Transverse colon (tissue), 4 donors: ENCODE measurements around the gene PCSK6. TPM values are rescaled to one million over a fixed set of nuclear protein-coding genes. Genes with fewer than 3 reads are reported as not detected.
A peak's percentile ranks its signal among the peaks of the same experiment; 100 is the strongest.

Source experiments
- DNase-seq: peaks from one replicate; pipeline ENCODE4 v3.0.0-alpha.2; 2019
- H3K27ac ChIP-seq, 4 donors: fragments of 200-600 bp; sonication (generic); 2 replicates each; pipeline ENCODE4 v1.5.1; 2016 to 2018; ENCODE audit warnings: inconsistent platforms in 4 of 4
- H3K27me3 ChIP-seq: fragments of 200-600 bp; sonication (generic); 2 replicates; pipeline ENCODE4 v1.5.1; 2017; ENCODE audit warnings: inconsistent platforms
- H3K36me3 ChIP-seq, 4 donors: fragments of 200-600 bp; sonication (generic); 2 replicates each; pipeline ENCODE4 v1.5.1; 2017 to 2019; ENCODE audit warnings: inconsistent platforms in 4 of 4
- H3K4me1 ChIP-seq, 4 donors: fragments of 200-600 bp; sonication (generic); 2 replicates each; pipeline ENCODE4 v1.5.1; 2017 to 2020; ENCODE audit warnings: inconsistent platforms in 4 of 4
- H3K4me3 ChIP-seq, 4 donors: fragments of 200-600 bp; sonication (generic); 1 replicate in 1 of 4; 2 replicates in 3 of 4; pipeline versions ENCODE4 v1.5.1 to v1.6.1; 2017 to 2019; ENCODE audit warnings: inconsistent platforms in 4 of 4
- H3K9me3 ChIP-seq, 2 donors: fragments of 200-600 bp; sonication (generic); 2 replicates each; pipeline ENCODE4 v1.5.1; 2017 to 2019; ENCODE audit warnings: inconsistent platforms in 2 of 2
- CTCF ChIP-seq, 5 experiments: fragments of 200-600 bp in 3 of 5; fragments of 450-650 bp in 2 of 5; sonication (generic) in 3 of 5; IDR thresholded peaks; 1 replicate in 2 of 5; 2 replicates in 3 of 5; pipeline ENCODE4 v1.5.1; 2016 to 2017; ENCODE audit warnings: antibody characterized with exemption in 5 of 5, inconsistent platforms in 3 of 5, mild to moderate bottlenecking in 2 of 5, moderate library complexity in 1 of 5
- EP300 ChIP-seq: sonication (generic); formaldehyde crosslinking; IDR thresholded peaks from one replicate; pipeline ENCODE4 v1.6.1; 2017; ENCODE audit warnings: antibody characterized with exemption, low read depth
- POLR2A ChIP-seq: fragments of 450-650 bp; IDR thresholded peaks from one replicate; pipeline ENCODE4 v1.6.1; 2016; ENCODE audit warnings: antibody characterized with exemption, mild to moderate bottlenecking, moderate library complexity
- POLR2AphosphoS5 ChIP-seq, 3 donors: sonication (generic); formaldehyde crosslinking; IDR thresholded peaks; one replicate each; pipeline ENCODE4 v1.6.1; 2016; ENCODE audit warnings: antibody characterized with exemption in 3 of 3
- WGBS, 2 donors: methylation state at CpG; one replicate each; pipeline ENCODE4 v1.1.5; 2018; ENCODE audit warnings: low coverage in 1 of 2; 5-methylcytosine and 5-hydroxymethylcytosine counted together
- in situ Hi-C, 4 donors: fragments of 200-750 bp; cut with MboI; loops; one replicate each; pipeline versions ENCODE4 v1.15.0 to v1.15.1; 2017; ENCODE audit warnings: low sequenced_read_pairs in 3 of 4, low pct_ligation_motif_present in 1 of 4, low pct_unique_long_range_greater_than_20kb in 1 of 4
- intact Hi-C: fragments of 100-400 bp; cut with DNase I; formaldehyde crosslinking; loops from one replicate; pipeline ENCODE4 v1.15.1; 2023; ENCODE audit warnings: low total_unique reads
- total RNA-seq, 4 donors: library from RNA; depleted of rRNA; stranded (reverse); fragments of >200 nt; gene quantifications; one replicate each; pipeline ENCODE4 v1.1.0, GENCODE V29; 2016

PCSK6 gene
- total RNA-seq, 4 donors from 2014 or later: 20.3 to 119 (median 49.7) TPM

- TF ChIP-seq POLR2A (no peak), POLR2AphosphoS5 (IDR thresholded peaks at IDR 0.05) (no peak), CTCF (IDR thresholded peaks at IDR 0.05) (no peak), EP300 (no peak)
- H3K36me3 ChIP-seq: no peaks in the 10 kb centered on the region
- no peaks in the 10 kb centered on the region for H3K9me3 ChIP-seq
- 91% methylated on average over 19 of the region's 20 CpGs; no CpG with 5 or more reads in 1 of the 2 donors for WGBS, 2 donors
- no peak overlapping the region for H3K27ac ChIP-seq
- H3K27me3 ChIP-seq: no peaks in the 10 kb centered on the region
- intact Hi-C loops (no loop called here), in situ Hi-C loops (no loop called here)
- DNase-seq: no peak
- no peak overlapping the region for H3K4me3 ChIP-seq
- H3K4me1 ChIP-seq: peaks cover 0 to 5% (median 0%) of the 10 kb centered on the region in 4 donors
Measured at GRCh38 chr15:101453123-101454120, 36.1 kb downstream of the PCSK6 start.

- no peak overlapping the region for H3K4me3 ChIP-seq
- in situ Hi-C loops: no loop called here
- TF ChIP-seq EP300: no peak
- no peak for TF ChIP-seq POLR2A
- no peak for TF ChIP-seq CTCF (IDR thresholded peaks at IDR 0.05)
- no peak for TF ChIP-seq POLR2AphosphoS5 (IDR thresholded peaks at IDR 0.05)
- H3K4me1 ChIP-seq: peaks cover 0 to 5% (median 0%) of the 10 kb centered on the region in 4 donors
- no peaks in the 10 kb centered on the region for H3K9me3 ChIP-seq
- DNase-seq: no peak
- WGBS, 2 donors: 73 to 80% methylated on average over 9 to 11 of the region's 11 CpGs
- no peak overlapping the region for H3K27ac ChIP-seq
- H3K36me3 ChIP-seq: no peaks in the 10 kb centered on the region
- intact Hi-C loops: no loop called here
- H3K27me3 ChIP-seq: no peaks in the 10 kb centered on the region
Measured at GRCh38 chr15:101452572-101452971, 36.9 kb downstream of the PCSK6 start.

GRCh38 chr15:101451846-101452245 lies 37.7 kb downstream of the PCSK6 start:
- in situ Hi-C loops: no loop called here
- 62% methylated on average over 3 of the region's 3 CpGs for WGBS, 2 donors
- DNase-seq: no peak
- Histone ChIP-seq H3K27ac (peak overlapping the region in 3 of 4 donors; percentile 29 to 43 (median 34)), H3K4me1 (peaks cover 0 to 5% (median 0%) of the 10 kb centered on the region in 4 donors), H3K4me3 (no peak overlapping the region), H3K9me3 (no peaks in the 10 kb centered on the region), H3K36me3 (no peaks in the 10 kb centered on the region), H3K27me3 (no peaks in the 10 kb centered on the region)
- intact Hi-C loops: no loop called here
- TF ChIP-seq POLR2AphosphoS5 (IDR thresholded peaks at IDR 0.05): no peak
- TF ChIP-seq EP300: no peak
- TF ChIP-seq POLR2A: no peak
- no peak for TF ChIP-seq CTCF (IDR thresholded peaks at IDR 0.05)

GRCh38 chr15:101451266-101451799 lies 38.2 kb downstream of the PCSK6 start:
- Histone ChIP-seq H3K27me3 (no peaks in the 10 kb centered on the region), H3K9me3 (no peaks in the 10 kb centered on the region), H3K4me3 (no peak overlapping the region), H3K4me1 (peaks cover 0 to 5% (median 0%) of the 10 kb centered on the region in 4 donors), H3K36me3 (no peaks in the 10 kb centered on the region), H3K27ac (peak overlapping the region in 3 of 4 donors; percentile 29 to 43 (median 43))
- peak in 1 of 3 donors; percentile 12 for TF ChIP-seq POLR2AphosphoS5 (IDR thresholded peaks at IDR 0.05)
- no peak for TF ChIP-seq EP300
- intact Hi-C loops: no loop called here
- WGBS, 2 donors: 40 to 62% methylated on average over 3 to 19 of the region's 19 CpGs
- in situ Hi-C loops: no loop called here
- no peak for DNase-seq
